T-helper 17 cell (primary cell): ENCODE results near the gene STON2. TPM values are rescaled to one million over a fixed set of nuclear protein-coding genes. Genes with fewer than 3 reads are reported as not detected.

Experiments used
- ATAC-seq: fragments of 150-1000 bp; cut with Tn5 transposase; 2 replicates; pipeline ENCODE4 v1.10.0; 2021; ENCODE audit warnings: mild to moderate bottlenecking, moderate library complexity
- DNase-seq, 3 donors: peaks; one replicate each; pipeline versions ENCODE4 v3.0.0 to v3.0.0-alpha.2; 2020 to 2021
- H3K9me3 ChIP-seq: one replicate; pipeline ENCODE4 v1.7.0; 2013; ENCODE audit warnings: low read length, mild to moderate bottlenecking; ENCODE audit not compliant: control insufficient read depth, poor library complexity, severe bottlenecking
- H3K27ac Mint-ChIP-seq: one replicate; pipeline ENCODE4 v1.8.0; 2022; ENCODE audit warnings: mild to moderate bottlenecking, moderate library complexity, mixed read lengths
- H3K27me3 Mint-ChIP-seq: one replicate; pipeline ENCODE4 v1.8.0; 2022; ENCODE audit warnings: mixed read lengths
- H3K36me3 Mint-ChIP-seq: one replicate; pipeline ENCODE4 v1.8.0; 2022; ENCODE audit warnings: low read depth, mixed read lengths
- H3K4me1 Mint-ChIP-seq: one replicate; pipeline ENCODE4 v1.8.0; 2022; ENCODE audit warnings: mild to moderate bottlenecking, mixed read lengths
- H3K4me3 Mint-ChIP-seq: one replicate; pipeline ENCODE4 v1.8.0; 2022; ENCODE audit warnings: mild to moderate bottlenecking, moderate library complexity, mixed read lengths
- total RNA-seq, 4 donors: library from RNA in 2 of 4; stranded (reverse) in 2 of 4; gene quantifications; one replicate each; pipeline ENCODE4 v1.2.3 and lab custom pipeline; 2022 to 2026

STON2 gene
- total RNA-seq, 2 donors from 2014 or later: 2.3 to 51.1 TPM

DNA sequence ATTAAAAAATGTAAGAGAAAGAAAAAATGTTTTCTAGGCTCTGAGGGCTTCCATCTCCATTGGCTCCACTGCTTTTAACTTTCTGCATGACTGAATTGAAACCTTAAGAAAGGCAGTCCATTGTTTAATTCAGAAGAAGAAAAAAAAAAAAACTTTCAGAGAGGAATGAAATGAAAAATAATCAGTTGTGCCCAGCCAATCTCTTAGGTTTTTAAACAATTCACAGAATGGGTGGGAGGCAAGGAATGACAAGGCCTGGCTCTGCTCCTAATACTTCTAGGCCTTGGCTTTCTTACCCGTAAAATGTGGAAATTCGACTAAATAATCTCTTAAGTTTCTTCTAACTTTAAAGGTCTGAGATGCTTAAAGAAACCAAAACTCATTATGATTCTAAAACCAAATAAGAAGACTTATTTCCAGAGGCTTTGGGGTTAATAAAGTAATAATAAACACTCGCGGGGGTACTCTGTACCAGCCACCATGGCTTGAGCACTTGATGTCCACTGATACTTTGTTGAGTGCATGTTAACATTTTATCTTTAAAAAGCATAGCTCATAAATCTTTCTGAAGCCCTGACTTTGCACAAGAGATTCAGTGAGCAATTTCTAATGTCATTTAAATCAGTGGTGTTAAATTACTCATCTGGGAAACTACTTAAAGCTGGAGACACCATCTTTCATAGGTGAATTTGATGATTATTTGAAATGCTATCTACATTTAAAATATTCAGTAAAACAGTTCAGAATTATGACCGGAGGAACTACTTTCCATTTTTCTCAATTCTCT, 49.6 kb downstream of the STON2 start:
- Mint-ChIP-seq H3K27ac (no peak overlapping the region), H3K4me3 (no peak overlapping the region), H3K27me3 (peaks cover 7% of the 10 kb centered on the region), H3K36me3 (no peaks in the 10 kb centered on the region), H3K4me1 (no peaks in the 10 kb centered on the region)
- ATAC-seq (no peak), DNase-seq (no peak)
- no peaks in the 10 kb centered on the region for H3K9me3 ChIP-seq

GRCh38 chr14:81348061-81348460, 52.1 kb downstream of the STON2 start:
- peaks cover 15% of the 10 kb centered on the region for H3K27me3 Mint-ChIP-seq
- H3K36me3 Mint-ChIP-seq: no peaks in the 10 kb centered on the region
- H3K4me1 Mint-ChIP-seq: no peaks in the 10 kb centered on the region
- ATAC-seq (no peak), DNase-seq (no peak)
- no peak overlapping the region for H3K27ac Mint-ChIP-seq
- no peaks in the 10 kb centered on the region for H3K9me3 ChIP-seq
- no peak overlapping the region for H3K4me3 Mint-ChIP-seq

DNA sequence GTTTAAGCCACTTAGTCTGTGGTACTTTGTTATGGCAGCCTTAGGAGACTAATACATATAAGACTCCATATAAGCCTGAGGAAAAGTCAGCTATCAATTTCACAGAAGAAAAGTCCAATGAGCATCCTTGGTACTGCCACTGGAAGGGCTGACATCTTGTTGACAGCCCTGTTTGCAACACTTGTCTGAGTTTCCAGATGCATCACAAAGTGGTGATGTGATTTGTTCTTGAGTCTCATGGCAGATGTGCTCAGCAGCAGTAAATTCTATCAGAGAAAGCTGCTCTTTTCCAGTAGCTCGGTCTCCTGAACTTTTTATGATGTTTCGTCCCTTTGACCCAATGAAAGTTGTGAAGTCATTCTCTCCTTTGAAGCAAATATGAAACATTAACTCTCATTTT, 54.3 kb downstream of the STON2 start:
- no peak for DNase-seq
- ATAC-seq: no peak
- no peaks in the 10 kb centered on the region for H3K36me3 Mint-ChIP-seq
- H3K27me3 Mint-ChIP-seq: peaks cover 24% of the 10 kb centered on the region
- H3K27ac Mint-ChIP-seq: no peak overlapping the region
- no peaks in the 10 kb centered on the region for H3K9me3 ChIP-seq
- no peaks in the 10 kb centered on the region for H3K4me1 Mint-ChIP-seq
- H3K4me3 Mint-ChIP-seq: no peak overlapping the region

- H3K9me3 ChIP-seq: no peaks in the 10 kb centered on the region
- no peaks in the 10 kb centered on the region for H3K4me1 Mint-ChIP-seq
- no peak overlapping the region for H3K27ac Mint-ChIP-seq
- DNase-seq: no peak
- no peaks in the 10 kb centered on the region for H3K36me3 Mint-ChIP-seq
- H3K27me3 Mint-ChIP-seq: peaks cover 24% of the 10 kb centered on the region
- no peak for ATAC-seq
- H3K4me3 Mint-ChIP-seq: no peak overlapping the region
These were observed 55.5 kb downstream of the STON2 start for GRCh38 chr14:81344481-81345160.

- H3K4me1 Mint-ChIP-seq: no peaks in the 10 kb centered on the region
- no peaks in the 10 kb centered on the region for H3K9me3 ChIP-seq
- no peak for ATAC-seq
- no peak overlapping the region for H3K27ac Mint-ChIP-seq
- H3K27me3 Mint-ChIP-seq: peaks cover 24% of the 10 kb centered on the region
- no peak for DNase-seq
- no peak overlapping the region for H3K4me3 Mint-ChIP-seq
- H3K36me3 Mint-ChIP-seq: no peaks in the 10 kb centered on the region
These were observed 56.4 kb downstream of the STON2 start for GRCh38 chr14:81343701-81344100.

DNA sequence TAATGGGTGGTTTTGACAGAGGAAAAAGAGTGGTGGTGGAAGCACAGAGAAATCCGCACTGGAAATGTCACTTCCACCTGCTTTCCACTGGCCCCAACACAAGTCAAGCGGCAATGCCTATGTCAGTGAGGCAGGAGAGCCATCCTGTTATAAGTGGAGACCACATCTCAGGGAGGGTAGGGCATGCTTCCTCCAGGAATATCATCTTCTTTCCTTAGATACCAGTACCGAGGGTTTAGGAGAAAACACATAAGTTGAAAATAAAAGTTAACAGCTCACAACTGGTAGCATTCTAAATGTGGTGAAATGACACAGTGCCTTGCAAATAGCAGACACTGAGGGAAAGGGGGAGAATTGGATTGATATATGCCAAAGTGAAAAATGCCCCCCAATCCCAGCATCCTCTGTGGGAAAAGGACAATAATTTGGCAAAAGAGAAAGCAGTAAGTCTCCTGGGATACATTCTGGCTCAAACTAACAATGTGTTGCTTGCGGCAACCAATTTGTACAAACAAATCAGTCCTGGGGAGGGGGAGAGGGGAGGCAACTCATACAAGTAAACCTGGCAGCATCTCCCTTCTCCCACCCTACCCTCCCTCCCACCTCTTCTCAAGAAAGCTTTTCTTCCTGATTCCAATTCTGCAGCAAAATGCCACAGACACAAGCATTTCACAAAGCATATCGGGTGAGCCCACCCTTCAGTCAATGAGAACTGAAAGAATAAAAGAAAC, 57.1 kb downstream of the STON2 start:
- H3K9me3 ChIP-seq: no peaks in the 10 kb centered on the region
- Mint-ChIP-seq H3K27ac (no peak overlapping the region), H3K27me3 (peaks cover 24% of the 10 kb centered on the region), H3K36me3 (no peaks in the 10 kb centered on the region), H3K4me3 (no peak overlapping the region), H3K4me1 (no peaks in the 10 kb centered on the region)
- DNase-seq (no peak), ATAC-seq (no peak)

DNA sequence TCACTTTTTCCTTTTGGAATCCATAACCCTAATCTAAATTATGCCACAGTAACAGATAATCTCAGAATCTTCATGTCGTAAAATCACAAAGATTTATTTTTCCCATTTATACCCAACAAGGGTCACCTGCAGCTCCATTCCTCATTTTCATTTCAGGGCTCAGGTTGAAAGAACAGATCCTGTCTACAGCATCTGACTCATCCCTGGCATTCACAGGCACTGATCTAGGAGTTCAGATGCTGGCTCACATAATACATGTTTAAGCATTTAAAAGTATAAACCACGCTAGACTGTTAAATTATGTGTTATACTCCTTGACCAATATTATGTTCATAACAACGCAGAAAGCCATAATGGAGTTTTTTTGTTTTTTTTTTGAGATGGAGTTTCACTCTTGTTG, 58.3 kb downstream of the STON2 start:
- Mint-ChIP-seq H3K27me3 (peaks cover 24% of the 10 kb centered on the region), H3K4me3 (no peak overlapping the region), H3K27ac (no peak overlapping the region), H3K36me3 (no peaks in the 10 kb centered on the region), H3K4me1 (no peaks in the 10 kb centered on the region)
- no peak for DNase-seq
- no peak for ATAC-seq
- H3K9me3 ChIP-seq: no peaks in the 10 kb centered on the region

DNA sequence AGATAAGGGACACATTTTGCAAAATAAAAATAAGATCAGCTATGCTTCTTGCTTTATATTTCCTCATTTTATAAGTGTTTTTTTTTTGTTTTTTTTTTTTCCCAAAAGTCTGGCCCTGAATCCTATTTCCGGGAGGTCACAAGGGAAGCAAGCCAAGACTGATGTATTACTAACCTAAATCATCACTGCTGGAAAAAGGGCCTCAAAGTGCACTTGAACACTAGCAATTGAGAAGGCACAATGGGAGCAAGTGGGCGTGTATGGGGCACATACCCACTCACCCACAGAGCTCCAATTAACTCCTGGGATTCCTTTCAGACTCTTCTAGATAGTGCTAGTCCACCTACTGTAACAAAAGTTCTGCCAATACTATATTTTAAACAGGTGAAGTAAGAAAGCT, 58.8 kb downstream of the STON2 start:
- Mint-ChIP-seq H3K4me1 (no peaks in the 10 kb centered on the region), H3K27me3 (peaks cover 24% of the 10 kb centered on the region), H3K4me3 (no peak overlapping the region), H3K27ac (no peak overlapping the region), H3K36me3 (no peaks in the 10 kb centered on the region)
- H3K9me3 ChIP-seq: no peaks in the 10 kb centered on the region
- ATAC-seq (no peak), DNase-seq (no peak)

GRCh38 chr14:81340201-81340600, 59.9 kb downstream of the STON2 start:
- no peaks in the 10 kb centered on the region for H3K4me1 Mint-ChIP-seq
- H3K27me3 Mint-ChIP-seq: peaks cover 17% of the 10 kb centered on the region
- DNase-seq: no peak
- no peak overlapping the region for H3K27ac Mint-ChIP-seq
- H3K9me3 ChIP-seq: no peaks in the 10 kb centered on the region
- no peak overlapping the region for H3K4me3 Mint-ChIP-seq
- no peak for ATAC-seq
- no peaks in the 10 kb centered on the region for H3K36me3 Mint-ChIP-seq

DNA sequence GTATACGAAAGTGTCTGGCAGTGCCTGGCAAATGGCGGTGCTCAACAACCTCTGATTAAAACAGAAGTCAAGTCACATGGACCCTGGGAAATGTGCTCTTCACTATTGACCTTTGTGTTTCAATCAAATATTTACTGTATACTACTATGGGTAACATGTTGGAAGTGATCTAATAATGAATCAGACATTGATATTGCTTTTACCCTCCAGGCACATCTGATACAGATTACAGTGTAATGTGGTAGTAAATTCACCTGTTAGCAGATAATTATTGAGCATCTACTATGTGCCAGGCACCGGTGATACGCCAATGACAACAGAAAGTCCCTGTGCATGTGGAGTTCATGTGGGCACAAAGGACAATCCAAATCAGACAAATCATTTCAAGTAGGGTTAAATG, 63.1 kb downstream of the STON2 start:
- Mint-ChIP-seq H3K27me3 (no peaks in the 10 kb centered on the region), H3K36me3 (no peaks in the 10 kb centered on the region), H3K4me3 (no peak overlapping the region), H3K27ac (no peak overlapping the region), H3K4me1 (no peaks in the 10 kb centered on the region)
- DNase-seq (no peak), ATAC-seq (no peak)
- H3K9me3 ChIP-seq: no peaks in the 10 kb centered on the region

- Mint-ChIP-seq H3K4me3 (no peak overlapping the region), H3K36me3 (no peaks in the 10 kb centered on the region), H3K4me1 (no peaks in the 10 kb centered on the region), H3K27me3 (peaks cover 5% of the 10 kb centered on the region), H3K27ac (no peak overlapping the region)
- no peak for DNase-seq
- H3K9me3 ChIP-seq: no peaks in the 10 kb centered on the region
- no peak for ATAC-seq
These were observed 64.1 kb downstream of the STON2 start for GRCh38 chr14:81336009-81336408.

GRCh38 chr14:81332725-81333124, 67.4 kb downstream of the STON2 start:
- Mint-ChIP-seq H3K4me1 (no peaks in the 10 kb centered on the region), H3K27ac (no peak overlapping the region), H3K36me3 (no peaks in the 10 kb centered on the region), H3K27me3 (peaks cover 11% of the 10 kb centered on the region), H3K4me3 (no peak overlapping the region)
- DNase-seq (no peak), ATAC-seq (no peak)
- no peaks in the 10 kb centered on the region for H3K9me3 ChIP-seq

DNA sequence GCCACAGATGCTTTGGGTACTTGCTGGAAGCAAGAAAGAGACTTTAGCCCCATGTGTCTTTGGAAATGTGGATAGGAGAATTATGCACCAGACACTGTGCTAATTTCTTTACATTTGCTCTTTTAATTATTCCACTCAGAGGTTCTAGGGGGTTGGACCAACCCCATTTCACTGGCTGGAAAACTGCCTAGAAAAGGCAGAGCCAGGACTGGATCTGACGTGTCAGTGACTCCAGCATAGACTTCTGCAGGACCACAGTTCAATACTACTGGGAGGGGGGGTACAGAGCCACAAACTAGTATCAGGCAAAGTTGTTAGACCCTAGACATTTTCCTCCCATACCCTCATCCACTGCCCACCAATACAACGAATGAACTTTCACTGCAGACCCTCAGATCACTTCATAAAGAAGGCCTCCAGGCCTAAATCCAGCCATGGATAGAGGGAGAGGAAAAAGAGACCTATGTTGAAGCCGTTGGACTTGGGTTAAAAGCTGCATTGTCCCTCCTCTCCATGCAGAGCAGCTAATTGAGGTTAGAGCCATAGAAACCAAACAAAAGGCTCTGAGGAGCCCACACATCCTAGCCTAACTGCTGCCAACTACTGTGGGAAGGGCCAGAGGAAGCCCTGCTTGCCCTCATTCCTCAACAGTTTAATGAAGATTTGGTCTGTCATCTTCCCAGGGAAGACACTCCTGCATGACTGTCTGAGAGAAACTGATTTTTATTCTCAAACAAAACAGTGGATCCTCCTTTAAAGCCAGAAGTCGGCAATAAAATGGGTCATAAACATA, 68.7 kb downstream of the STON2 start:
- no peaks in the 10 kb centered on the region for H3K9me3 ChIP-seq
- no peak overlapping the region for H3K27ac Mint-ChIP-seq
- H3K36me3 Mint-ChIP-seq: no peaks in the 10 kb centered on the region
- ATAC-seq (no peak), DNase-seq (no peak)
- no peaks in the 10 kb centered on the region for H3K4me1 Mint-ChIP-seq
- H3K4me3 Mint-ChIP-seq: no peak overlapping the region
- H3K27me3 Mint-ChIP-seq: peaks cover 11% of the 10 kb centered on the region
